Measurements from ENCODE around the gene CABP4.

The CABP4 gene

DNA sequence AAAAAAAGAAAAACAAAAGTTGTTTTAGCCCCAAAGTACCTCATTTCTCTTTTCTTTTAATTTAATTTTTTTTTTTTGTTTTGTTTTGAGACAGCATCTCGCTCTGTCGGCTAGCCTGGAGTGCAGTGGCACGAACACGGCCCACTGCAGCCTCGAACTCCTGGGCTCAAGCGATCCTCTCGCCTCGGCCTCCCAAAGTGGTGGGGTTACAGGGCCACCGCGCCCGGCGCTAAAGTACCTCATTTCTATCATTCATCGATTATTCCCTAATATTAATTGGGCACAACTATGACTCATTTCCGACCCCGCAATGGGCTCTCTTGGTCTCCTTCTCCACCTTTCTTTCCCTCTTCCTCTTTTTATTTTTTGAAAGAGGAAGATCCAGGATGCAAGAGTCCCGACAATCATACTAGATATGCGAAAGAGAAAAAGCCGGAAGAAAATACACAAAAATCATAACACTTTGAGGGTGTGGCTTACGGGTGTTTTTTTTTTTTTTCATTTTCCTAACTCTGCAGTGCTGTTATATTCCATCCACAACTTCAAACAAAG, 27.2 kb downstream of the CABP4 start:
- no peak for DNase-seq (ENCODE audit: low read depth)

GRCh38 chr11:67482827-67483798, 28.0 kb downstream of the CABP4 start, which contains the start of gene AIP:
TSS of gene AIP (plus strand) at chr11:67483026. CDS start at chr11:67483159, 133 bp downstream.
- DNase-seq (ENCODE audit: low read depth) = peak; percentile 96

GRCh38 chr11:67483831-67484665, 28.9 kb downstream of the CABP4 start:
- peak; percentile 30 for DNase-seq (ENCODE audit: low read depth)

GRCh38 chr11:67484847-67485311, 29.7 kb downstream of the CABP4 start:
- peak; percentile 67 for DNase-seq (ENCODE audit: low read depth)

GRCh38 chr11:67485873-67486361, 30.8 kb downstream of the CABP4 start:
- DNase-seq (ENCODE audit: low read depth) = peak; percentile 35

- peak; percentile 29 for DNase-seq (ENCODE audit: low read depth)
Measured at GRCh38 chr11:67486481-67487195, 31.5 kb downstream of the CABP4 start.

- no peak for DNase-seq (ENCODE audit: low read depth)
Measured at GRCh38 chr11:67489203-67489884, 34.2 kb downstream of the CABP4 start.

GRCh38 chr11:67489885-67490726, 35.0 kb downstream of the CABP4 start:
- no peak for DNase-seq (ENCODE audit: low read depth)

DNA sequence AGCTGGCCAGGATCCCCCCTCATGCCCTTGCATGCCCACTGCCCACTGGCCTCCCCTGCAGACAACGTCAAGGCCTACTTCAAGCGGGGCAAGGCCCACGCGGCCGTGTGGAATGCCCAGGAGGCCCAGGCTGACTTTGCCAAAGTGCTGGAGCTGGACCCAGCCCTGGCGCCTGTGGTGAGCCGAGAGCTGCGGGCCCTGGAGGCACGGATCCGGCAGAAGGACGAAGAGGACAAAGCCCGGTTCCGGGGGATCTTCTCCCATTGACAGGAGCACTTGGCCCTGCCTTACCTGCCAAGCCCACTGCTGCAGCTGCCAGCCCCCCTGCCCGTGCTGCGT, 35.5 kb downstream of the CABP4 start:
- DNase-seq (ENCODE audit: low read depth) = no peak

DNA sequence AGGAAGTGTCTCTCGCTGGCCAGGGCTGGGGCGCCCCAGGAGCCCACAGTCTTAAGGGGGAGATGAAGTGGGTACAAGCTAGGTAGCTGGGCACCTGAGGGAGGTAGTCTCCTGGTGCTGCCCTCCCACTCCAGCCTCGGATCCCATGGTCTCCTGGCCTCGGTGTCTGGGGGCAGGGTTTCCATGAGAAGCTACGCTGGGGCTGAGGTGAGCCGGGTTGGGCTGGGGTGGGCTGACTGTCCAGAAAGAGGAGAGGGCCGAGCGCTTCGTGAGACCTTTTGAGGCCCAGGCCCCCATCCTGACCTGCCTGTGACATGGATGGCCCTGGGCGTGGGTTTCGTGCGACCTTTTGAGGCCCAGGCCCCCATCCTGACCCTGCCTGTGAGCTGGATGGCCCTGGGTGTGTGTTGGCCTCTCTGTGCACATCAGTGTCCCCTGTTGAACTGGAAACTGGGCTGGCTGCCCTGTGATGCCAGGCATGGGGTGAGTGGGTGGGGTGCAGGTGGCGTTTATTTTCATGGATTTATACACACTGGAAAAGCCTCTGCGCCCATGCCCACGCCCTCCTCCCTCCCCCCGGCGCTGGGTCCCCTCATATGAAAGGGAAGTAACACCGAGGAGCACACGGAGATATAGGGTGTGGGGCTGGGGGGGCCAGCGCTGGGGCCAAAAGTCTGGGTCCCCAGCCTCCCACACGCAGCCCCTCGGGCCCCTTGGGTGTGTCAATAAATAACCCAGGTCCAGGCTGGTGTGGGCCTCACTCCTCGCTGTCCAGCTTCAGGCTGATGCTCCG, 36.3 kb downstream of the CABP4 start:
- no peak for DNase-seq (ENCODE audit: low read depth)

GRCh38 chr11:67492069-67492727, 37.0 kb downstream of the CABP4 start:
- DNase-seq (ENCODE audit: low read depth) = no peak

GRCh38 chr11:67492801-67493547, 37.8 kb downstream of the CABP4 start:
- DNase-seq (ENCODE audit: low read depth) = peak; percentile 20

GRCh38 chr11:67493548-67494370, 38.6 kb downstream of the CABP4 start:
- DNase-seq (ENCODE audit: low read depth) = no peak

GRCh38 chr11:67494371-67495233, 39.4 kb downstream of the CABP4 start:
- no peak for DNase-seq (ENCODE audit: low read depth)

DNA sequence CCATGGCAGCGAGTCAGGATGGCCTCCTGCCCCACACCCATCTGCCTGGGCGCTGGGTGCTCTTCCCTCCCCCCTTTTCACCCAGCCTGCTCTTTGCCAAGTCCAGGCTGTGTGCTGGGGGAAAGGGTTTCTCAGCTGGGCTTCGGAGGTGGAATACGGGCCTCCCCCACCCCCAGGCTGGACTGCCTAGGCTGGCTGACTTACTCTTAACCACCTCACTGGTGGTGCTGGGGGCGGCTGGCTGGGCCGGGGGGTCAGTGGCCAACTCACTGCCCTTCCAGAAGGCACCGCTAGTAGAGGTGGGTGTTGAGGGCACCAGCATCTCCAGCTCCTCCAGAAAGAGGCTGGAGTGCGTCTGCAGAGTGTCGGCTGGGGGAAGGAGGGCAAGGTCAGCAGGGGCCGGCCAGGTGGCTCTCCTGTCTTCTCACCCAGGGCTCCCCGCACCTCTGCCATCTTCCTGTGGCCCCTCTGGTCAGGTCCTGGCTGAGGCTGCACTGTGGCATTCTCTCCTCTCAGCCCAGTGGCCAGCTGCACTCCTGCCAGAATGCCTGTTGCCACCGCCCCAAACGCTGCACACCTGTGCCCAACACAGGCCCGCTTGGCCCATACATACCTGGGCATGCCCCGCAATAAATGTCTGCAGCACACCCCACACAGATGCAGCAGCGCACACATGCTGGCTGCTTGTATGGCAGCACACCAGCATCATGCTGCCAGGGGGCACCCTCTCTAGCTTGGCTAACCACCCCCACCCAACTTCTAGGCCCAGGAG, 40.3 kb downstream of the CABP4 start:
- no peak for DNase-seq (ENCODE audit: low read depth)
